LNCaP clone FGC (cell line): ENCODE results near the gene THSD1.

Experiments used
- DNase-seq: peaks from one replicate; pipeline ENCODE4 v3.0.0-alpha.2; 2011; ENCODE audit warnings: low read depth
- H3K4me3 ChIP-seq: 2 replicates; pipeline ENCODE4 v1.5.1; 2011; ENCODE audit warnings: mild to moderate bottlenecking, low read depth, low read length, control low read depth
- CTCF ChIP-seq: IDR thresholded peaks from 2 replicates; pipeline ENCODE4 v1.5.1; 2012; ENCODE audit warnings: mild to moderate bottlenecking; ENCODE audit not compliant: control insufficient read depth, insufficient read depth; ENCODE audit errors: extremely low read depth

THSD1 gene

GRCh38 chr13:52395704-52396103 lies 10.3 kb downstream of the THSD1 start:
- DNase-seq = no peak
- TF ChIP-seq CTCF = no peak
- H3K4me3 ChIP-seq = no peak overlapping the region

GRCh38 chr13:52394586-52394985 lies 11.4 kb downstream of the THSD1 start:
- DNase-seq = no peak
- TF ChIP-seq CTCF = no peak
- no peak overlapping the region for H3K4me3 ChIP-seq

DNA sequence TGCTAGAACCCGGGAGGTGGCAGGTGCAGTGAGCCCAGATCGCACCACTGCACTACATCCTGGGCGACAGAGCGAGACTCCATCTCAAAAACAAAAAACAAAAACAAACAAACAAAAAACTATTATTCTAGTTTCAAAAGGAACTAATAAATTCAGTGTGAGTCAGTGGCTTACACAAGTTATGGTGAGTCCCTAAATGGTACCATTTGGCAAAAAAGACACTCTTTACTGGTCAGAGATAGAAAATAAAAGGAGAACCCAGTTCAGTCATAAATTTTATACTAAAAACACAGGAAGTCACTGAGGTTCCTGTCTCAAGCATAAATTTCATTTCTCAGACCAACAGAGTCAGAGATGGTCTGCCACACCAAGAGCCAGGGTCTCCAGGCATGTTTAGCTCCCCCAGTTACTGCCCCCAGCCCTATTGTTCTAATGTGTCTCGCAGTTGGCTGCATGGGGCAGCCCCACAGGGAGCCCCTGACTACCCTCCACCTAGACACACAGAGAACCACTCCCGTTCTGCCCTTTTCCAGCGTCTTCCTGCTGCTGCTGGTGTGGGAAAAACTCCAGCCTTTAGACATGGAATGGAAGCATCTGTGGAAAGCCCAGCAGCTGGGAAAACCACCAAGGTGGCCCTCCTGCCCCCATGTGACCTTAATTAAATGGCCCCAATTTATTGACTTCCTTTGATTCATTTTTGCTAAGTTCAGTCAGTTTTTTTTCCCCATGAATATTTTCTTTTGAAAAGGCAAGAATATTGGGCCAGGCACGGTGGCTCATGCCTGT lies 12.2 kb downstream of the THSD1 start:
- TF ChIP-seq CTCF = no peak
- DNase-seq = no peak

DNA sequence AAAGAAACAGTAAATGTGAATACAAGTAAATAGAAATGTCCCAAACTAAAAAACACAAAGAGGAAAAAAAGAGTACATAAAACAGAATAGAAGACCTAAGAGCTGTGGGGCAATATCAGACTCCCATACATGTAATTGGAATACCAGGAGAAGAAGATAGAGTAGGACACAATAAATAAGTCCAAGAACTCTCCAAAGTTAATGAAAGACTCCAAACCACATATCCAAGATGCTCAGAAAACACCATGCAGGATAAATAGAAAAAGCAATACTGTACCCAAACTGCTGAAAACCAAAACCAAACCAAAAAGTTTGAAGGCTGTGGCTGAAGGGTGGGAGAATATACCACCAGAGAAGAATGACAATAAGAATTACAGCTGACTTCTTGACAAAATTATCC lies 18.3 kb downstream of the THSD1 start:
- H3K4me3 ChIP-seq = no peak overlapping the region
- TF ChIP-seq CTCF = no peak
- DNase-seq = no peak

More for the DNA sequence above, 12.2 kb downstream of the THSD1 start:
- no peak overlapping the region for H3K4me3 ChIP-seq

DNA sequence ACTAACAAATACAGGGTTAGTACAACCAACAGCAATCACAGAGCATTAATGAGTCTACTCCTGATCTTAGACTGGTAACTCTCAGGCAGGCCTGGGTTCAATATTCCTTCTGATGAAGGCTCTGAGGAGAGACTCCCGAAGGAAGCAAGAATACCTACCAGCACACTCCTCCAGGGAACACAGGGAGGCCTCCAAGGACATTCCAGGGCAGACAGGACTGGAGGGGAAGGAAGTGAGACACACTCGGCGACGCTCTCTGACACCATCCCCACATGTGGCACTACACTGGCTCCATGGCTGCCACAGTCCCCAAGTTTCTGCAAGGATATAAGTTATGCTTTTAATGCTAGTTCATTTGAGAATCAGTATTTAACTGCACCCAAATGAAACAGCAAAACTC lies 20.1 kb downstream of the THSD1 start:
- TF ChIP-seq CTCF = no peak
- H3K4me3 ChIP-seq = no peak overlapping the region
- DNase-seq = no peak

DNA sequence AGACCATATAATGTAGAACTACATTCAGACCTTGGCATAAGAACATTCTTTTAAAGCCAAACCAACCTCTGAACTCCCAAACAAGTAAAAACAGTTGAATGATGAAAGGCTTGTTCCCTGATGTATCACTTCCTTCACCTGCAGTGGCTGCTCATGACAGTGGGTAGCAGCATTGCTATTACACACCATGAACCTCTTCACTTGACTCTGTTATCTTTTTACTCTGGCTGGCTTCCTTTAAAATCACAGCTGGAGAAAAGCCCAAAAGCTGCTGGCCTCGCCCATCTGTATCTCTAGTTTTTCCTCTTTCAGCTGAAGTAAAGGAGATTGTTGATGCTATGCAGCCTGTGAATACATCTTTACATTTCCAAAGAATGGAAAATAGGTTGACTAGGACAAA lies 22.6 kb downstream of the THSD1 start:
- TF ChIP-seq CTCF = no peak
- no peak for DNase-seq
- H3K4me3 ChIP-seq = no peak overlapping the region

DNA sequence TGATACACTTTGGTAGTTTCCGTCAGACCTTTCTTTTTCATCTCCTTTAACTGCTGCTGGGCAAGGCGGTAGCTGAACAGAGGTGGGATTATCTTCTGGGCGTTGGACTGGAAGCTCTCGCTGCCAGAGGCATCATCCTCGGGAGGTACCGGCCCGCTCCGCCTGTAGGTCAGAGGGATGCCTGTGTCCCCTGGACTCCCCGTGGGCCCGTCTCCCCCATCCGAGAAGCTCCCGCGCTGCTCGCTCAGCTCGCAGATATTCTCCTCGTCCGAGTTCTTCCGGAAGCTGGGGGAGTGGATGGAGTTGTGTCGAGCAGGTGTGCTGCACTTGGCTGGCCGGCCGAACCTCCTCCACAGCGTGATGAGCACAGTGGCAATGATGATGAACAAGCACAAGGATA lies 27.7 kb downstream of the THSD1 start:
- DNase-seq = no peak

More for the DNA sequence above, 27.7 kb downstream of the THSD1 start:
- no peak for TF ChIP-seq CTCF
- H3K4me3 ChIP-seq = no peak overlapping the region
